HG03565 (cell line): Measurements from ENCODE around the gene GAK.

ENCODE experiments used
- ATAC-seq: cut with Tn5 transposase; IDR thresholded peaks from one replicate; pipeline ENCODE4 v1.9.1; 2021; ENCODE audit warnings: mild to moderate bottlenecking, moderate library complexity; ENCODE audit not compliant: unreplicated experiment

Gene GAK

GRCh38 chr4:855880-856224 lies 76.3 kb downstream of the GAK start:
- ATAC-seq: no peak

- ATAC-seq: no peak
Observed at GRCh38 chr4:854356-854755, 77.8 kb downstream of the GAK start.

- ATAC-seq: no peak
Observed at GRCh38 chr4:853416-853781, 78.7 kb downstream of the GAK start.

DNA sequence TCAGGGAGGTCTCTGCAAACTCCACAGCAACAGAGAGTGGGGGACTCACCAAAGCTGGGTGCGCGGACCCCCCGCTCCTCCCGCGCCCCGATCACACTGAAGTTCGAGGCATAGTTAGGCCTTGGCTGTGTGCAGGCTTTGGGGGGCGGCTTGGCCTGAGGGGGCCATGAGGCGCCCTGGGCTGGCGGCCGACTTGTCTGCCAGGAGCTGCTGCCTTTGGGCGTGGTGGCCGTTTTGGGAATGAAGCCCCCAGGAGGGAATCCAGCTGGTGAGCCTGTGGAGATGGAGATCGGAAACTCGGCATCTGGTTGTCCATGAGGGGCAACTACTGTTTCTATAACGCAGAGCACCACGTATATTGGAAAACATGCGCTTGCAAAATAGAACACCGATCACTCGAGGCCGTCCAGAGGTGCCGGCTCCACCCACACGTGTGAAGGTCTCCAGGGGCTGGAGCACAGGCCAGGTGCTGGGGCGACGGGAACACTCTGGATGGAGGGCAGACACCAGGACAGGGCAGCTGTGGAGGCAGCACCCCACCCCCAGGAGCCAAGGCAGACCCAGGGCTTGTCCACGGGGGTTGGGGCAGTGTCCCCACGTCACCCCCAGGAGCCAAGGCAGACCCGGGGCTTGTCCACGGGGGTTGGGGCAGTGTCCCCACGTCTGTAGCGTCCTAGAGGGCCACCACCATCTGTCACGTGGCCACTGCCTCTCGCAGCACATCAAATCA lies 80.2 kb downstream of the GAK start:
- no peak for ATAC-seq

DNA sequence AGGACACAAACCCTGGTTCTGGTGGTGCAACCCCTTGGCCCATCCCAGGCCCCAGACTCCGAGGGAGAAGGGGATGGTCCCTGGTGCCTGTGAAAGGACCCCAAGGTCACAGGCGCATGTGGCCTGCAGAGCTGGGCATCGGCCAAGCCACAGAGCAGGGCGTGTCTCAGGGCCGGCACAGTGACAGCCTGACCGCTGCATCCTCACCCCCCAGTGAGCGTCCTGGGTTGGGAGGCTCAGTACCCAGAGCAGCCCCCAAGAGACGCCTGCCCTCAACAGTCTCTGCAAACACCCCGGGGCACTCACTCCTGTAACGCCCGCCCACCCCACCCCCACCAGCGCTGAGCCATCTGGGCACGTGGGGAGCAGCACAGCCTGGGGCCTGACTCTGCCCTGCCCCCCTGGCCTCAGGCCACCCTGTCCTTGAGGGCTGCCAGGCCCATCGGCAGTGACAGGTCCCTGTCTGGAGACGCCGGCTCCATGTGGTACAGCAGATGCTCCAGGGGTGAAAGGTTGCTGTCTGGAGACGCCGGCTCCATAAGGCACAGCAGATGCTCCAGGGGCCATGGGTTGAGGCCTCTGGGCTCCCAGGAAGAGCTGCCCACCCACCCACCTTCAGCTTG lies 81.7 kb downstream of the GAK start:
- no peak for ATAC-seq

- ATAC-seq: no peak
Observed at GRCh38 chr4:849478-850175, 82.5 kb downstream of the GAK start.

- no peak for ATAC-seq
Observed at GRCh38 chr4:848803-849477, 83.2 kb downstream of the GAK start.

GRCh38 chr4:848307-848691 lies 83.8 kb downstream of the GAK start:
- ATAC-seq: no peak

- no peak for ATAC-seq
Observed at GRCh38 chr4:845836-846251, 86.3 kb downstream of the GAK start.

GRCh38 chr4:845233-845835 lies 86.8 kb downstream of the GAK start:
- no peak for ATAC-seq

GRCh38 chr4:844752-845232 lies 87.3 kb downstream of the GAK start:
- ATAC-seq: no peak

GRCh38 chr4:839675-840443 lies 92.3 kb downstream of the GAK start:
- ATAC-seq: no peak

GRCh38 chr4:837772-838171 lies 94.3 kb downstream of the GAK start:
- no peak for ATAC-seq

DNA sequence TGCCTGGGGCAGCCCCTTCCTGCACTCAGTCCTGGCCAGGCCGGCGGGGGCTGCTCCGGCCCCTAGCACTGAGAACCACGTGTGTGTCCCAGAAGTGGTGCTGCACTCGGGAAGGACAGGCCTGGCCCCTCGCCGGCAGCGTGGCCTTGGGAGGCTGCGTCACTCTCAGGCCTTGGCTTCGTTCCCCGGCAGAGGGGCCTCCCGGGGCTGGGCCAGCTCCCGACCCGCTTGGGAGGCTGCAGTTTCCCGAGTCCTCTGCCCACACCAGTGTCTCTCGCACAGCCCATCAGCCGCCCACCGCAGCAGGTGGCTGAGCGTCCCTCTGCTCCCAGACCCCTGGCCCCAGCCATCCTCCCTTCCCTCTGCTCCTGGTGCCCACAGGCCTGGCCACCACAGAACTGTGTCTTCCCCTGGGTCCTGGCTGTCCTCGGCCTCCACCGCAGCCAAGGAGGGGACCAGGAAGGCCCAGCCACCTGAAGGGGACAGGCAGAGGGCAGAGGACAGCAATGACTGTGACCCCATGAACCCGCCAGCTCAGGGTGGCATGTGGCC lies 95.3 kb downstream of the GAK start:
- ATAC-seq: no peak

- ATAC-seq: no peak
Observed at GRCh38 chr4:836003-836511, 96.1 kb downstream of the GAK start.

DNA sequence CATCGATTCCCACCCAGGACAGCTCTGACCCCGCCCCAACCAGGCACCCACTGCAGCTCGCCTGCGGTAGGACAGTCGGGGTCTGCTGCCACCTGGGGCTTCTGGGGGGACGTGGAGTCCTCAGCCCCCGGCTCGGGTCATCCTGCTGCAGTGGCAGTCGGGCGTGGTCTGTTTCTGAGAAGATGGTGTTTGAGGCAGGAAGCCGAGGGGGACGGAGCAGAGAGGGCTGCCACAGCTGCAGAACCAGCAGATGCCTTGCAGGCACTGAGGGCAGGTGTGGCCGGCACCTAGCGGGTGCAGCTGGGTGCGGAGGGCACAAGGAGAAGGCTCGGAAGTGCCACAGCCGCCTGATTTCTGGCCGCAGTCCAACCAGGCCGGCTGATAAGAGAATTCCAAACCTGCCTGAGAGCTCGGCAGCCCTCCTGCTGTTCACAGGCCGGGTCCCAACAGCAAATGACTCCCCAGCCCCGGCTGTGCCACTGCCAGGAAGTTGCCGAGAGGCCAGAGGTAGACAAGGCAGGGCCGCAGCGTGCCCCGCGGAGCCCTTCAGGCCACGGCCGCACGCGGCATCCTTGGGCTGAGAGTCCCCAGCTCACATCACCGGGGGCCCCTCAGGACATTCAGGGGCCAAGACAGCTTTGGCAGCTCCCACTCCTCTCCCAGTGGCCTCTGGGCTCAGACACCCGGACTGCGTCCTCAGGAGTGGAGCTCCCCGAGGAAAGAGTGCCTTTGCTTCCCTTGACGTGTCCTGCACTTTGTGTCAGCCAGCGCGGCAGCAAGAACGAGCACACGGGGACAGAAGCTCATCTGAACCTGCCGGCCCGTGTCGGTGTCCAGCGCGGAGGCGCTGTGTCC lies 96.7 kb downstream of the GAK start:
- ATAC-seq: no peak

DNA sequence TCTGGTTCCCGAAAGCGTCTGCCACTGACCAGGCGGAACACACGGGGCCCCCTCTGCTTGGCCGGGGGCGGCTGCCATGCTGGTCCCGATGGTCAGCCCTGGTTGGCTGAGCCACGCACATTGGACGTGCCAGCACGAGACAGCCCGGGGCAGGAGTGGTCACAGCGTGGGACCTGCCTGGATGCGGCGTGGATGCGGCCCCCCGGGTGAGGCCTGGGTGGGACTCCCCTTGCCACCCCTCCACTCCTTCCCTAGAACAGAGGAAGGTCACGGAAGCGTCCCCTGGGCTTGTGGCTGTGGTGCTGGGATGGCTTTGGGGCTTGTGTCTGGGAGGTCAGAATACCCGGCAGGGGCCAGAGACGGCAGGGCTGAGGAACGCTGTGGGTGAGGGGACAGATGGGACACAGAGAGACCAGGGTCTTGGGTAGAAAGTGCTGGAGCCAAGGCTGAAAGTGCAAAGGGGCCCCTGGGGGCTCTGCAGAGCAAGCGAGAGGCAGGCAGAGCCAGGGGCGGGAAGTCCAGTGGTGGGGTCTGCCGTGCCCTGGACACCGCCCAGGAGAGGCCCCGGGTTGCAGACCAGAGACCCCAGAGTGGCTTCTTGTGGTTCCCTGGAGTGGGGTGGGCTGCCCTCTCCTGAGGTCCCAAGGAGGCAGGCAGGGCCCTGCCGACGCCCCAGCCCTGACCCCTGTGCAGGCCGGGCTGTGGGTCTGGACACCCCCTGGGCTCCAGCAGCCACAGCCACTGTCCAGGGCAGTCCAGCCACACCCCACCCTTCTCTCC lies 97.6 kb downstream of the GAK start:
- no peak for ATAC-seq

- ATAC-seq: no peak
Observed at GRCh38 chr4:833731-834367, 98.3 kb downstream of the GAK start.
